OCI-LY1 (cell line): ENCODE results near the gene XRN2.

Source experiments
- H2AFZ ChIP-seq: fragments of 200-600 bp; sonication (generic), shearing (Covaris generic); 2 replicates; pipeline ENCODE4 v1.6.0; 2014; ENCODE audit warnings: antibody characterized with exemption, mild to moderate bottlenecking, low read length
- H3F3A ChIP-seq: fragments of 200-600 bp; sonication (generic), shearing (Covaris generic); 2 replicates; pipeline ENCODE4 v1.6.0; 2014; ENCODE audit warnings: mild to moderate bottlenecking, antibody characterized with exemption, low read length, moderate library complexity; ENCODE audit not compliant: insufficient read depth
- H3K27ac ChIP-seq: fragments of 200-600 bp; sonication (generic); 2 replicates; pipeline ENCODE4 v1.5.1; 2014; ENCODE audit warnings: low read length, mixed run types, mild to moderate bottlenecking, low read depth; ENCODE audit not compliant: poor library complexity, severe bottlenecking
- H3K27me3 ChIP-seq: fragments of 200-600 bp; sonication (generic); 2 replicates; pipeline ENCODE4 v1.6.0; 2014; ENCODE audit warnings: antibody characterized with exemption, mild to moderate bottlenecking, low read length, moderate library complexity; ENCODE audit not compliant: insufficient read depth
- H3K36me3 ChIP-seq: fragments of 200-600 bp; sonication (generic); 2 replicates; pipeline ENCODE4 v1.6.1; 2014; ENCODE audit warnings: mild to moderate bottlenecking, antibody characterized with exemption, low read length, moderate library complexity, mixed read lengths; ENCODE audit not compliant: insufficient read depth
- H3K4me1 ChIP-seq: fragments of 200-600 bp; sonication (generic); 2 replicates; pipeline ENCODE4 v1.5.1; 2014; ENCODE audit warnings: mild to moderate bottlenecking, low read length, moderate library complexity; ENCODE audit not compliant: insufficient read depth, severe bottlenecking
- H3K4me2 ChIP-seq: fragments of 200-600 bp; sonication (generic), shearing (Covaris generic); 2 replicates; pipeline ENCODE4 v1.6.1; 2014; ENCODE audit warnings: low read length
- H3K4me3 ChIP-seq: fragments of 200-600 bp; sonication (generic); 2 replicates; pipeline ENCODE4 v1.5.1; 2014; ENCODE audit warnings: low read length, low read depth, mild to moderate bottlenecking, mixed read lengths; ENCODE audit not compliant: poor library complexity, severe bottlenecking
- H3K79me2 ChIP-seq: fragments of 200-600 bp; shearing (Covaris generic); 2 replicates; pipeline ENCODE4 v1.6.1; 2016; ENCODE audit warnings: mixed run types, low read length, mixed read lengths; ENCODE audit not compliant: insufficient read depth
- H3K9ac ChIP-seq: fragments of 200-600 bp; sonication (generic), shearing (Covaris generic); 2 replicates; pipeline ENCODE4 v1.6.1; 2014; ENCODE audit warnings: mild to moderate bottlenecking, low read length, mixed read lengths
- H3K9me2 ChIP-seq: fragments of 200-600 bp; sonication (generic), shearing (Covaris generic); 2 replicates; pipeline ENCODE4 v1.6.1; 2014; ENCODE audit warnings: low read depth, mild to moderate bottlenecking, low read length, mixed read lengths
- H3K9me3 ChIP-seq: fragments of 200-600 bp; shearing (Covaris generic); 2 replicates; pipeline ENCODE4 v1.6.1; 2014; ENCODE audit warnings: low read length, mixed read lengths
- H4K20me1 ChIP-seq: fragments of 200-600 bp; sonication (generic), shearing (Covaris generic); 2 replicates; pipeline ENCODE4 v1.6.0; 2016; ENCODE audit warnings: mild to moderate bottlenecking, low read length; ENCODE audit not compliant: insufficient read depth
- EZH2 ChIP-seq: fragments of 200-600 bp; sonication (generic), shearing (Covaris generic); IDR thresholded peaks from 2 replicates; pipeline ENCODE4 v1.8.0; 2017; ENCODE audit warnings: borderline replicate concordance, mixed run types, mild to moderate bottlenecking, antibody characterized with exemption, low read length, moderate library complexity, mixed read lengths
- TF ChIP-seq, protein P1 (sequence below): fragments of 200-600 bp; sonication (generic), shearing (Covaris generic); IDR thresholded peaks from 2 replicates; pipeline ENCODE4 v1.5.1; 2017; ENCODE audit warnings: mild to moderate bottlenecking, antibody characterized with exemption, low read length, moderate library complexity, mixed read lengths

The XRN2 gene

DNA sequence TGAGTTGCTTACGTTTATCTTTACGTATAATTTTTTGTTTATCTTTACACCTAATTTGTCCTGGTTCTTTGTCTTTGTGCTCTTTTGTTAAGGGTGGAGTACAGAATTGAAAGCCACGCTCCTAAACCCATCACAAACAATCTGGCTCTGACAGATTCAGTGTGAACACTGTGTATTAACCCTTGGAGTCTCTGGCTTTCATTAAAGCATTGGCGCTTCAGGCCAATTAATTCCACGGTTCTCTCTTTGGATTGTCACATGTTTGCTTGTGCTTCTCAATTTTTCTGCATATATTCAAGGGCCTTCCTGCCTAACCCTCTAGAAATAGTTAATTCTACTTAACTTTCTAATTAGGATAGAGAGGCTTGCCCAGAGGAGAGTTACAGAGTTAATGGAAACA is 55.6 kb downstream of the XRN2 start:
- peaks cover 5% of the 10 kb centered on the region; the same call in 1 of the 2 replicates for H3F3A ChIP-seq
- H2AFZ ChIP-seq: no peak overlapping the region
- no peak for TF ChIP-seq EZH2
- TF ChIP-seq, protein P1, sequence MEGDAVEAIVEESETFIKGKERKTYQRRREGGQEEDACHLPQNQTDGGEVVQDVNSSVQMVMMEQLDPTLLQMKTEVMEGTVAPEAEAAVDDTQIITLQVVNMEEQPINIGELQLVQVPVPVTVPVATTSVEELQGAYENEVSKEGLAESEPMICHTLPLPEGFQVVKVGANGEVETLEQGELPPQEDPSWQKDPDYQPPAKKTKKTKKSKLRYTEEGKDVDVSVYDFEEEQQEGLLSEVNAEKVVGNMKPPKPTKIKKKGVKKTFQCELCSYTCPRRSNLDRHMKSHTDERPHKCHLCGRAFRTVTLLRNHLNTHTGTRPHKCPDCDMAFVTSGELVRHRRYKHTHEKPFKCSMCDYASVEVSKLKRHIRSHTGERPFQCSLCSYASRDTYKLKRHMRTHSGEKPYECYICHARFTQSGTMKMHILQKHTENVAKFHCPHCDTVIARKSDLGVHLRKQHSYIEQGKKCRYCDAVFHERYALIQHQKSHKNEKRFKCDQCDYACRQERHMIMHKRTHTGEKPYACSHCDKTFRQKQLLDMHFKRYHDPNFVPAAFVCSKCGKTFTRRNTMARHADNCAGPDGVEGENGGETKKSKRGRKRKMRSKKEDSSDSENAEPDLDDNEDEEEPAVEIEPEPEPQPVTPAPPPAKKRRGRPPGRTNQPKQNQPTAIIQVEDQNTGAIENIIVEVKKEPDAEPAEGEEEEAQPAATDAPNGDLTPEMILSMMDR: no peak
- no peaks in the 10 kb centered on the region for H3K27me3 ChIP-seq
- H3K27ac ChIP-seq: no peak overlapping the region
- no peaks in the 10 kb centered on the region for H3K79me2 ChIP-seq
- H3K4me3 ChIP-seq: no peak overlapping the region
- no peaks in the 10 kb centered on the region for H3K4me1 ChIP-seq
- no peaks in the 10 kb centered on the region for H3K9me3 ChIP-seq
- no peak overlapping the region for H3K4me2 ChIP-seq
- no peaks in the 10 kb centered on the region for H4K20me1 ChIP-seq
- no peak overlapping the region for H3K9ac ChIP-seq
- H3K9me2 ChIP-seq: no peaks in the 10 kb centered on the region
- peaks cover 78% of the 10 kb centered on the region for H3K36me3 ChIP-seq

DNA sequence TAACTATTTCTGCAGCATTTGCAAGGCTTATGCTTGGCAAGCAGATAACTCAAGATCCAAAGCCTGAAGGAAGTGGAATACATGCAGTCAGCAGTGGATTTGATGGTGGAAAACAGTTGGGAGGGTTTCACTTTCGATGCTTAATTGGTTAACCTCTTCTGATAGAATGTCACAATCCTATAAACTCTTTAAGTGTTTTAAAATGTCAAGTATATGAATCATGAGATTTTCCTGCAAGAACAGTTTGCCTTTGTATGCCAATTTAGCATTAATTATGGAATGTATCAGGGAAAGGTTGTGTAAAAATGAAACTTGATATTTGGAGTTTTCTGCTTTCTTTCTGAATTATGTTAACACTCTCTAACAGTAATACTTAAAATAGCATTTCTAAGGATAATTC is 57.6 kb downstream of the XRN2 start:
- H3K79me2 ChIP-seq: no peaks in the 10 kb centered on the region
- no peak overlapping the region for H3K4me3 ChIP-seq
- no peaks in the 10 kb centered on the region for H3K9me3 ChIP-seq
- no peaks in the 10 kb centered on the region for H3K9me2 ChIP-seq
- no peaks in the 10 kb centered on the region for H3F3A ChIP-seq
- no peak overlapping the region for H3K9ac ChIP-seq
- H4K20me1 ChIP-seq: no peaks in the 10 kb centered on the region
- peaks cover 74% of the 10 kb centered on the region for H3K36me3 ChIP-seq
- H3K4me2 ChIP-seq: no peak overlapping the region
- no peak for TF ChIP-seq EZH2
- TF ChIP-seq, protein P1: no peak
- H3K4me1 ChIP-seq: no peaks in the 10 kb centered on the region
- no peak overlapping the region for H2AFZ ChIP-seq
- H3K27me3 ChIP-seq: no peaks in the 10 kb centered on the region
- H3K27ac ChIP-seq: no peak overlapping the region

DNA sequence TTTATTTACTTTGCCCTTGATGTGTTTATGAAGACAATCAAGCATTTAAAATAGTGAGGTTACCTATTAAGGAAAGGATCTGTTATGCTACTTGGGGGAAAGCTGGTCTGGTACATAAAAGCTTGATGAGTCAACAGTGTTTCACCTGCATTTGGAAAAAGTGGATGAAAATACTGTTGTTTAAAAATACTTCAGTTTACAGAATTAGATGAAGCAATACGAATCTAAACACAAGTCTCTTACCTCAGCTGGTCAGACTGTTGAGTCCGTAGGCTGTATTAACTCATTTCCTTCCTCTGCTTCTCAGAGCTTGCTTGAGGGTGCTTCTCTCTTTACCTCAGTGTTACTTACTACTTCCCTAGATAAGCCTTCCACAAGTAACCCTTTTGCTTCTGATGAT is 58.1 kb downstream of the XRN2 start:
- Histone ChIP-seq H3F3A (no peaks in the 10 kb centered on the region), H3K4me1 (no peaks in the 10 kb centered on the region), H3K9me3 (no peaks in the 10 kb centered on the region), H3K9ac (no peak overlapping the region), H3K79me2 (no peaks in the 10 kb centered on the region), H3K4me3 (no peak overlapping the region), H2AFZ (no peak overlapping the region), H3K9me2 (no peaks in the 10 kb centered on the region), H3K4me2 (no peak overlapping the region), H3K36me3 (peaks cover 72% of the 10 kb centered on the region), H3K27me3 (no peaks in the 10 kb centered on the region), H4K20me1 (no peaks in the 10 kb centered on the region), H3K27ac (no peak overlapping the region)
- TF ChIP-seq EZH2: no peak
- TF ChIP-seq, protein P1: no peak
